NOMO-1 (cell line): ENCODE results near the gene WDR62.
"Not testable (repeated sequence)": the region's sequence is repeated elsewhere in the genome, so short reads cannot be mapped to it uniquely, and the experiment has no call there.

Experiments
- DNase-seq, 2 experiments: peaks; one replicate each; lab custom pipeline; 2025; ENCODE audit not compliant: unreplicated experiment in 2 of 2; lab: John Stamatoyannopoulos, UW

The WDR62 gene

DNA sequence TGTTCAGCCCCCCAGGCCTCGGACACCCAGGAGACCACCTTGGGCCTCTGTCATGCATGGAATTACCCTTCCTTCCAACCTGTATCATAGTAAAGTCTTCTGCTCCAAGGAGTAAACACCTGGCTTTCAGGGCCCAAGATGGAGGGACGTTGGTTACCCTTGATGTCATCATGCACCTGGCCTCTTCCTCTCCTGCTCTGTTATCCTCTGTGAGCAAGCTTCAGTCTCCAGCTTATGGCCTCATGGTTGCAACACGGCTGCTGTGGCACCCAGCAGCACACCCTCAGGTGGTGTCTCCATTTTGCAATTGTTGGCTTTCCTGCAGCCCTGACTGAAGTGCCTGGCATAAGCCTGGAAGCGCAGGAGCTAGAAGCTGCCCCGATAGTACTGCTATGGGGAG is 52.3 kb downstream of the WDR62 start:
- DNase-seq, result no peak

DNA sequence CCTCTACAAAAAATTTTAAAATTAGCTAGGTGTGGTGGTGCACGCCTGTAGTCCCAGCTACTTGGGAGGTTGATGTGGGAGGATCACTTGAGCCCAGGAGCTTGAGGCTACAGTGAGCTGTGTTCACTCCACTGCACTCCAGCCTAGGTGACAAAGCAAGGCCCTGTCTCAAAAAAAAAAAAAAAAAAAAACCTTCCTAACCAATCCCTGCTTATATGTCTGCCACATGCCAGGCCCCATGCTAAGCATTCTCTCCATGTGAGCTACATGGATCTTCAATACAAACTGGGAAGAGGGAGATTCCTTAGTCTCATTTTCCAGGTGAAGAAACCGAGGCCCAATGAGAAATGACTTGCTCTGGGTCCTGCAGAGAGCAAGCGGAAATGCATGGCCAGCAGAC is 54.0 kb downstream of the WDR62 start:
- DNase-seq, result no peak

DNA sequence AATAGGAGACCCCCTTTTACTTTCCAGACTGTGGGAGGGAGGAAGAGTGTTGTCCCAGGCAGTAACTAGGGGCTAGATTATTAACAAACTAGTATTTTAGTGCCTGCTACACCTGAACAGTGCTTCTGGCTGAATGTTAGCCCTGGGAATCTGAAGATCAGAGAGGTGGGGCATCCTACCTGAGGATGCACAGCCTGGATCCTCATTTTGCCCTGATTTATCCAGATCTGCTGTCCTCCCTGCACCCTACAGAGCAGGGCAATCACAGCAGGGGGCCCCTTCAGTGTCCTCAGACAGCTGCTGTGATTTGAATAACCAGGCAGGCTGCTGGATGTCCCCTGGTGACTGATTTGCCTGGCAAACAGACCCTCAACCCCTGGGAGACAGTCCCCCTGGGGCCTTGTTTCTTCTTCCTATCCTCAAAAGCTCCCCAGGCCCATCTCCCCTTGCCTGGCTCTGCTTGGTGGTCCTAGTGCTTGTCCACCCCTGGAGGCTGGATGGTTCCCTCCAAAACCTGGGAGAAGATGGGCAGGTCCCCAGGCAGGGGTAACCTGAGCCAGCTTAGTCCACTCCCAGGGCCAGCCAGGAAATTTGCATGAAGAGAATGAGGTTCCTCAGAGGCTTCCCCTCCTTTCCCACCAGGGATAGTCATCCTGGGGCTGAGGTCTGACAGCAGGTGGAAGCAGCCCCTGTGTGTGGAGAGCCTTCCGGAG is 55.9 kb downstream of the WDR62 start, which contains the start of gene OVOL3:
Gene OVOL3 (plus strand): TSS at position 657 of the 713 bp plus-strand sequence. CDS start 60 bp downstream, outside the sequence.
- no peak for DNase-seq

DNA sequence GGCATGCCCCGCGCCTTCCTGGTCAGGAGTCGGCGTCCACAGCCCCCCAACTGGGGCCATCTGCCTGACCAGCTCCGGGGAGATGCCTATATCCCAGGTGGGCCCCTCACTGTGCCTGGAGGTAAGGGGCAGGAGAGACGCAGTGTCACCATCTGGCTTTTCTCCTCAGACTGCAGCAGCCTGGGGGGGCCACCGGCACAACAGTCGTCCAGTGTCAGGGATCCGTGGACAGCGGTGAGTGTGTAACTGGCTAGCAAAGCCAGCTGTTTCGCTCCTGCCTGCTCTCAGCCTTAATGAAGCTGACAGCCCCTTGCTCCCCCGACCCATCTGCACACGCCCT is 56.5 kb downstream of the WDR62 start:
- no peak for DNase-seq

DNA sequence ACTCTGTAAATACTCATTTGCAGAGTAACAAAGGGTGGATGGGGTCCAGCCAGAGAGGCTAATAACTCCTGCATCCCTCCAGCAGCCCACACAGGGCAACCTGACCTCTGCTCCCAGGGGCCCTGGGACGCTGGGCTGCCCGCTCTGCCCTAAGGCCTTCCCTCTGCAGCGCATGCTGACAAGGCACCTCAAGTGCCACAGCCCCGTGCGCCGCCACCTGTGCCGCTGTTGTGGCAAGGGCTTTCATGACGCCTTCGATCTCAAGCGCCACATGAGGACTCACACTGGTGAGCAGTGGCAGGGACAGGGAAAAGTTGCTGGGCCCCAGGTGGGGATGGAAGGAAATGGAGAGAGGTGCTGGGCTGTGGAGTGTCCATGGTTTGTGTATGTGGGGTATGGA is 58.0 kb downstream of the WDR62 start:
- DNase-seq, result no peak

DNA sequence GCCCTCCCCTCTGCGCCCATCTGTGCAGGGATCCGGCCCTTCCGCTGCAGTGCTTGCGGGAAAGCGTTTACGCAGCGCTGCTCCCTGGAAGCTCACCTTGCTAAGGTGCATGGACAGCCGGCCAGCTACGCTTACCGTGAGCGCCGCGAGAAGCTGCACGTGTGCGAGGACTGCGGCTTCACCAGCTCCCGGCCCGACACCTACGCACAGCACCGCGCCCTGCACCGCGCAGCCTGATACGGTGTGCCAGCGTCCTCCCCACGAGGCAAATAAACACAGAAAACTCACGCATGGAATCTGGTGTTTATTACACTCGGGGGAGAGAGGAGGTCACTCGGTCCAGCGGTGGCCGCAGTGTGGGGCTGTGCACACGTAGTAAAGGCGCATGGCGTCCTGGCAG is 58.7 kb downstream of the WDR62 start:
- no peak for DNase-seq

DNA sequence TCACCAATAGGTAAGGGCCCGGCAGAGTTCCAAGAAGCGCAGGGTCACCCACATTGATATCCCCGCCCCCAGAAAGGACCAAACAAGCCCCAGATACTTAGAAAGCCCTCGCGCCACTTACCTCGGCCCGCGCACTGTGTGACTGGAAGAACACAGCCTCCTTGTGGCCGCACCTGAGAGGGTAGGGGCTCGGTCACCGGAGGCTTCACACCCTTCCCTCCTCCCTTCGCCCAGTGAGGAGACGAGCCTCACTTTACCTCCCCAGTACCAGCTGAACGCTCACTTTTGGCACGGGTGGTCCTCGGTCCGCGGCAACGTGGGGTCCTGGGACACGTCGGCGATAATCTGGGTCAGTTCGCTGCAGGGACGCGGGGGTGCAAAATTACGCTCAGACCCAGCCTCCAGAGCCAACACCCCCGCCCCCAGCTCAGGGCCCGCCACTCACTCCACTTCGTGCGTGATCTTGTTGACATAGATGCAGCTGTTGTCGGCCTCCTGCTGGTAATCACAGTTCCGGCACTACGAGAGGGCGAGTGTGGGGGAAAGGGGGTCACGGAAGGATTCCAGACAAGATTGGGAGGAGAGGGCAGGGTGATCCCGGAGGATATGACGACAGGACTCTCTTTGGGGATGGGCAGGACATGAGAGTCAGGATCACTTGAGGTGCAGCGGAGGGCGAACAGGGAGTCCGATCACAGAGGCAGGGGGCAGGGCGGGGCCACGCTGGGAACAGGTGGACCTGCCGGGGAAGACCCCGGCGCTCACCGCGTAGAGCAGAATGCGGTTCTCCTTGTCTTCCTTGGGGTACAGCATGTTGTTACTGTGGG is 59.4 kb downstream of the WDR62 start:
- DNase-seq, result no peak

DNA sequence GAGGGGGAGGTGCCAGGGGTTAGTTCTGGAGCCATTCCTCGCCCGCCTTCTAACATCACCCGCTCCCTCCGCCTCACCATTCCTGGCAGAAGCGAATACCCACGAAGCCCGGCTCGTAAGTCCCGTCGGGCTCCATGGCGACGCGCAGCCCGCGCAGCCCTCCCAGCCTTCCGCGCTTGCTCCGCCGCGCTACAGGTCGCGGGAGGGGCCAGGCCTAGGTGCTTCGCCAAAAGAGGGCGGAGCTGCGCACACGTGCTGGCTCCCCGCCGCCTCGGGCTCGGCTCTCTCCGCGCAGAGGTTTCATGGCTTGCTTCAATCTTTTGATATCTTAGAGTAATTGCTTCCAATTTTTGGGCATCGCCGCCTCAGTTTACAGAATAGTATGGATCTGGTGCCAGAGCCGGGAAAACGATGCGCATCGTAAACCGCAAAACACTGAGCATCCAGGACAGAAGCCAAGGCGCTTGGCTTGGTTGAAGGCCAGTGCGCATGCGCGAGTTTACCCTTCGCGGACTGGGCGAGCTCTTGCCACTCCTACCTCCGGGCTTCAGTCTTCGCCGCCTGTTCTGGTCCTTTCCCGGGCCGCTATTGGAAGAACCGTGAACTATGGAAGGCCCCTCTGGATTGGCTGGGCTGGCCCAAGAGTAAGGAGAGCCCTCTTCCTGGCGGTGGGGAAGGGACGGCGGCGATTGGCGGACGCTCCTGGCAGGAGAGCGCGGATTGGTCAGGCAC is 60.2 kb downstream of the WDR62 start, which contains the start of gene POLR2I:
Gene POLR2I (minus strand): TSS at position 155 of the 732 bp plus-strand sequence. CDS start 19 bp downstream, at position 136.
- DNase-seq, result peak; percentile 99 to 100

DNA sequence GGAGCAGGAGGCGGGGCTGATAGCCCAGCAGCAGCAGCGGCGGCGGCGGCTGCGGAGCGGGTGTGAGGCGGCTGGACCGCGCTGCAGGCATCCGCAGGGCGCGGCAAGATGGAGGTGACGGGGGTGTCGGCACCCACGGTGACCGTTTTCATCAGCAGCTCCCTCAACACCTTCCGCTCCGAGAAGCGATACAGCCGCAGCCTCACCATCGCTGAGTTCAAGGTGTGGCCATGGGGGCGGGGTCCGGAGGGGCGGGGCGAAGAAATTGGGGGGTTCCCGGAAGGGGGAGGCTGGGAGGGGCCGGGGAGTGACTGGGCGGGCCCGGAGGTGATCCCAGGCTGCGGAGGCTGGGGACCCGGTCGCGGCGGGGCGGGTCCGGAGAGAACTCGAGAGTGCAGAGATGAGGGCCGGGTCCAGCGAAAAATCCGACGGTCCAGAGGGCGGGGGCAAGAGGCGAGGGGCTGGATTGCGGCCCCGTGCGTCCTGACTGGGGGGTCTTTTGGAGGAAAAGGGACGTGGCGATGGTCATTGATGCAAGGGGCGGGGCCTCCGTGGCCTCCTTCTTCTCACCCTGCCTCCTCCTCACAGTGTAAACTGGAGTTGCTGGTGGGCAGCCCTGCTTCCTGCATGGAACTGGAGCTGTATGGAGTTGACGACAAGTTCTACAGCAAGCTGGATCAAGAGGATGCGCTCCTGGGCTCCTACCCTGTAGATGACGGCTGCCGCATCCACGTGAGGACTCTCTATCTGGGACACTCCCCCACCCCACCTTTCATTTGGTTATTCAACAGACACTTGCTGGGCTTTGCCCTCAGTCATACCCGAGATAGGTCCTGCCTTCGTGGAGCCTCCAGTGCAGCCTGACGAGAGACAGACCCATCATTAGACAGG is 61.0 kb downstream of the WDR62 start, which contains the start of gene TBCB:
Gene TBCB (plus strand): TSS at position 16 of the 891 bp plus-strand sequence. CDS start 93 bp downstream, at position 109.
- peak in 1 of 2 experiments; percentile 40 for DNase-seq

DNA sequence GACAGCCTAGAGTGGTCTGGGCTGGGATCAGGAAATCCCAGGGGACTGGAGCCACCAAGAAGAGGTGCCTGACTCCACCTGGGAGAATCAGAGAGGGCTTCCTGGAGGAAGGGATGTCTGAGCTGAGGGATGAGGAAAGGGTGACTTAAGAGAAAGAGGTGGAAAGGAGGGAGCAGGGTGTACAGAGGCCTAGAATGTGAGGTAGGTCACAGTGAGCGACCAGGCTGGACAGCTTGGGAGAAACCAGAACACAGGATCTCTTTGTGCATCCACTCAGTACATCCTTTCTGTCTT is 61.6 kb downstream of the WDR62 start:
- no peak for DNase-seq

DNA sequence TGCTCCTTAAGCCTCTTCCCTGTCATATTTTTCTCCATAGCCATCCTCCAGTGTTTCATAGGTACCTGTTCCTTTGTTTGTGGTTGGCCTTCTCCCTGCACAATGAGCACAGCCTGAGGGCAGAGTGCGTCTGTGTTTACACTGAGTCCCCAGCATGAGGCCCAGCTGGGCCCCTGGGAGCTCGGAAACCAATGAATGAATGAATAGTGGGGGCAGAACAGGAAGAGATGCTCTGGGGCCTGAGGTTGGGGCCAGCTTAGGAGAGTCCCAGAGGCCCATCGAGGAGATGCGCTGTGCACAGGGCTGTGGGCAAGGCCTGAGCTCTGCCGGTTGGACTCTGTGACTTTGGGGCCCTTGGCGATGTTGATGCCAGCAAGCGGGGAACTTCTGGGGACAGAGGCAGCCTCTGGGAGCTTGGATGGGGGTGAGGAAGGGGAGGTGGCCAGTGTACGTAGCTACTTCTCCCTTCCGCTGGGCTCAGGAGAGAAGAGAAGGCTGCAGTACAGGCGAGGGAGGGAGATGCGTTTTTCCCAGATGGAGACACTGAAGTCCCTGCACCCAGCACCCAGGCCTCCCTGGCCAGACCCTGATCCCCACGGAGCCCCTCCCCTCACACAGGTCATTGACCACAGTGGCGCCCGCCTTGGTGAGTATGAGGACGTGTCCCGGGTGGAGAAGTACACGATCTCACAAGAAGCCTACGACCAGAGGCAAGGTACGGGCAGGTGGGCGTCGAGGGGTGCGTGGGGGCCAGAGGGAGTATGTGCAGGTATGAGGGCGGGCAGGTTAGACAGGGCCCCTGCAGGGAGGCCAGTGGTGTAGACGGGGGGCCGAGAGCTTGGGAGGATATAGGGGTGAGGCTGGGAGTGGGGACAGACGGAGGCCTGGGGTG is 65.6 kb downstream of the WDR62 start:
- no peak for DNase-seq

DNA sequence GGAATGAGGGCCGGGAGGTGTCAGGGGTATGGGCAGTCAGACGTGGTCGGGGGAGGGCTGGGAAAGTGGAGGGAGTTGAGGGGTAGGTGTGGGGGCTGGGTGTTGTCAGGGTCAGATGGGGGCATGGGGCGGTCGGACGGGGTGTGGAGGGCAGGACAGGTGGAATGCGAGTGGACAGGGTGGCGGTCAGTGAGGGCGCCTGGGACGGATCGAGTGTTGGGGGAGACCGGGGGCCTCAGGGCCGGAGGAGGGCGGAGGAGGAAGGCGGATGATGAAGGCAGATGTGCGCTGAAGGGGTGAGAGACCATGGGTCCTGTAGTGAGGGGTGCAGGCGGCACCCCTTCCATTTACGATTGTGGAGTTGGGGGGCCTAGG is 66.3 kb downstream of the WDR62 start:
- no peak for DNase-seq

DNA sequence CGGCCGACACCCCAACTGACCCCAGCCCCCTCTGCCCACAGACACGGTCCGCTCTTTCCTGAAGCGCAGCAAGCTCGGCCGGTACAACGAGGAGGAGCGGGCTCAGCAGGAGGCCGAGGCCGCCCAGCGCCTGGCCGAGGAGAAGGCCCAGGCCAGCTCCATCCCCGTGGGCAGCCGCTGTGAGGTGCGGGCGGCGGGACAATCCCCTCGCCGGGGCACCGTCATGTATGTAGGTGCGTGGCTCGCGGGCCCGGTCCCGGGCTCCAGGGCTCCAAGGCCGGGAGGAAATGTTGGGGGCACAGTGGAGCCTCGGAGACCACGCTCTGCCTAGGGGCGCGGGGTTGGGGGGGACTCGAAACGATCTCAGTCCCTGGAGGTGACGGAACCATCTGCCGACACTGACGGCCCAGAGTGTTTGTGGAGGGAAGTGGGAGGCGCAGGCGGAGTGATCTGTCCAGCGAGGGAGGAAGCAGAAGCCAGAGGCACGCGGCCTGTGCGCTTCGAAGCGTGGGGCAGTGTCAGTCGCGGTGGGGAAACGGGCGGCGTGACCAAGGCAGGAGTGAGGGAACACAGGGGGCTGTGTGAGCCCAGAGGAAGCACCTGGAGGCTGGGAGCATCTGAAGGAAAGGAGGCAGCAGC is 66.9 kb downstream of the WDR62 start:
- no peak for DNase-seq

DNA sequence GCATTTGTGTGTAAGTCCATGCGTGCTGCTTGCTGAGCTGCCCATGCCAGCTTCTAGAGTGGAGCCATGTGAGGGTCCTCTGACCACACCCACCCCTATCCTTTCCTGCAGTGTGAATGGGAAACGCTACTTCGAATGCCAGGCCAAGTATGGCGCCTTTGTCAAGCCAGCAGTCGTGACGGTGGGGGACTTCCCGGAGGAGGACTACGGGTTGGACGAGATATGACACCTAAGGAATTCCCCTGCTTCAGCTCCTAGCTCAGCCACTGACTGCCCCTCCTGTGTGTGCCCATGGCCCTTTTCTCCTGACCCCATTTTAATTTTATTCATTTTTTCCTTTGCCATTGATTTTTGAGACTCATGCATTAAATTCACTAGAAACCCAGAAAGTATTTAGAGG is 70.9 kb downstream of the WDR62 start:
- DNase-seq, result no peak

DNA sequence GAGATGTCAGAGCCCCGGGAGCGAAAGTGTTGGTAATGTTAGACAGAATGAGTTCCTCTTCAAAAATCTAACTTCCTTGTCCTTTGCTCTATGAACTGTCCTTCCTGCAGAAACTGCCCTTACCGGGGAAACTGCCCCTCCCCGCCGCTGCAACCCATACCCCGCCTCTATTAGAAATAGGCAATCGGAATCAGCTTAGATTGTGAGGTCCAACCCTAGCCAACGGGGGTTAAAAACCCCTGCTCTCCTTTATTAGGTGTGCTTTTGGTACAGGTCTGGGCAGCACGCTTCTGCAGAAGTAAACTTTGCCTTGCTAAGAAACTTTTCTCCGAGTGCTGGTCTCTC is 73.7 kb downstream of the WDR62 start:
- peak; percentile 59 to 72 for DNase-seq

DNA sequence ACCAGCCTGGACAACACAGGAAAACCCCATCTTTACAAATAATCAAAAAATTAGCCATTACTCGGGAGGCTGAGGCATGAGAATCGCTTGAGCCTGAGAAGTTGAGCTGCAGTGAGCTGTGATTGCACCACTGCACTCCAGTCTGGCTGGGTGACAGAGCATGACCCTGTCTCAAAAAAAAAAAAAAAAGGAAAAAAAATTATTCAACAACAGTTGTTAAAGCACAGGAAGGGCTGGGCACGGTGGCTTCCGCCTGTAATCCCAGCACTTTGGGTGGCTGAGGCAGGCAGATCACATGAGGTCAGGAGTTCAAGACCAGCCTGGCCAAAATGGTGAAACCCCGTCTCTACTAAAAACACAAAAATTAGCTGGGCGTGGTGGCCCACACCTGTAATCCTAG is 76.5 kb downstream of the WDR62 start:
- DNase-seq, result not testable (repeated sequence)

DNA sequence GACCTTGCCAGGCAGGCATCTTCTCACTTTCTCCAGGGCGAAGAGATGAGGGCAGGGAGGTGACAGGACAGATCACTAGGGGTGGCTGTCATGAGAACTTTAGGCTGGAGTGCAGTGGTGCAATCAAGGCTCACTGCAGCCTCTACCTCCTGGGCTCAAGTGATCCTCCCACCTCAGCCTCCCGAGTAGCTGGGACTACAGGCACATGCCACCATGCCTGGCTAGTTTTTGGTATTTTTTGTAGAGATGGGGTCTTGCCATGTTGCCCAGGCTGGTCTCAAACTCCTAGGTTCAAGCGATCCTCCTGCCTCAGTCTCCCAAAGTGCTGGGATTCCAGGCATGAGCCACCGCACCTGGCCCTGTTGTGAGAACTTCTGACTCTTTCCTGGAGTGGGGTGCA is 80.2 kb downstream of the WDR62 start:
- DNase-seq, result not testable (repeated sequence)

DNA sequence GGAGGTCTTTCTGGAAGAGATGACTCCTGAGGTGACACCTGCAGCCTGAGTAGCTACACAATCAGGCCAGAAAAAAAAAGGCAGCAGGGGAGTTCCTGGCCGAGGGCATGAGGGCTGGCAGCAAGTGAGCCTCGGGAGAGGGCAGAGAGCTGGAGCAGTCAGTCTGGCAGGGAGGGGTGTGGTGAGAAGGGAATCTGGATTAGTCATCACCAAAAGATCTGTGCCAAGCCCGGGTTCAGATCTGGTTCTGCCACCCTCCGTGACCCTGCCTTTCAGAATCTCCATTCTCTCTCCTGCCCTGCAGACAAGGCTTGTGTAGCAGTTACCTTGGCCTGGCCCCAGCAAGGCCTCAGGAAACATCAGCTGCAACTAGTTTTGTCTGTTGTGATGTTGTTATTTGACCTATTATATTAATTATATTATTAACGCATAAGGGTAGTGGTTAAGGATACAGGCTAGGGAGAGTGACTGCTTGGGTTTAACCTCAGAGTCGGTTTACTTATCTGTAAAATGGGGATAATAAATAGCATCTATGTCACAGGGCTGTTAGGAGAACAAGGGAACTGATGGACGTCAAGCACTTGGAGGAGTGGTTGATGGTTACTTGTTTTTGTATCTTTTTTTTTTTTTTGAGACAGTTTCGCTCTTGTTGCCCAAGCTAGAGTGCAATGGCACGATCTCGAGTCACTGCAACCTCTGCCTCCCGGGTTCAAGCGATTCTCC is 82.4 kb downstream of the WDR62 start:
- no peak for DNase-seq

DNA sequence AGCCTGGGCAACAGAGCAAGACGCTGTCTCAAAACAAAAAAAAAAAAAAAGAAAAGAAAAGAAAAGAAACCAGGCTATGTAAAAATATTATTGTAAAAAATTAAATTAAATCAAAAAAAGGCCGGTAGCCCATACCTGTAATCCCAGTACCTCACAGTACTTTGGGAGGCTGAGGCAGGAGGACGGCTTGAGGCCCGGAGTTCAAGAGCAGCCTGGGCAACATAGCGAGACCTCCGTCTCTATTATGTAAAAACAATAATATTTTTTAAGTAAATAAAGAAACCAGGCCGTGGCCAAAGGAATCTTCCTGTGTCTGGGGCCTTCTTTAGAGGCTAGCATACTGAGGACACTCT is 84.4 kb downstream of the WDR62 start:
- no peak for DNase-seq
